ENCODE measurements around the gene CAMTA1.

Gene CAMTA1

DNA sequence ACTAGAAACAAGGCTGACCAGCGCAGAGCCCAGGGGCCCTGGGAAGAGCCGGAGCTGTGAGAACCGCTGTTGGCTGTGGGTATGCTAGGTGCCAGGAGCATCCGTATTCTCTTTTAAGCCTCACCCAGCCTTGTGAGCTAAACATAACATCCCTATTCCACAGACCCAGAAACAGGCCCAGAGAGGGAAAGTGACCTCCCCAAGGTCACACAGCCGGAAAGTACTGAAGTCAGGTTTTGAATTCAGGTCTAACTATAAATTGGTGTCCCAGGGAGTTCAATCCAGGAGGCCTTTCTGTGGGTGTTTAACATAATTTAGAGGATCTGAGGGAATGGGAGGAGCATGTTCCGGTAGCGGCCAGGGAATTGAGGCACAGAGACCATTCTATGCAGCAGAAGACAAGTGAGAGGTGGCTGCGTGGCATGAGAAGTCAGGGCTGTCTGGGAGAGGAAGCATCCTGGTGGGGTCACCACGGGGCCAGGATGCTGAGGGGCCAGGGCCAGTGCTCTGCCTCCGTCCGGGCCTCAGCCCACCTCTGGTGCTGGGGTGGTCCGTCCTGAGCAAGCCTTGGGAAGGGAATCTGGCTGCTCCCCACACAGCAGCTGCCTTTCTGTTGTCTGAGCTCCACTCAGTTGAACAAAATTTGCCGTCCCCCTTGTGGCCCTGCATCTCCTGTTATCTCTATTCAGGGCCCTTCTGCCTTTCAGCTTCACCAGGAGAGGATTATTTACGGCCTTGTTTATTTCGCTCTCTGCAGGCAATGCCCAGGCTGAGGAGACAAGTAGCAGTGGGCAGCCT, 647.0 kb downstream of the CAMTA1 start:
- H4K20me1 ChIP-seq (ENCODE audit: insufficient read depth, low read length) = no peaks in the 10 kb centered on the region
- no peak for DNase-seq
- H3K27me3 ChIP-seq (replicated peaks; ENCODE audit: insufficient read depth, low read length) = peaks cover 86% of the 10 kb centered on the region
- H3K9me2 ChIP-seq (replicated peaks; ENCODE audit: insufficient read depth, low read length) = no peaks in the 10 kb centered on the region
- H3K4me3 ChIP-seq (ENCODE audit: low read length) = no peak overlapping the region
- H3K79me2 ChIP-seq (ENCODE audit: low read length) = no peaks in the 10 kb centered on the region
- no peak for TF ChIP-seq EZH2 (optimal IDR thresholded peaks at IDR 0.05; ENCODE audit: low read depth, low read length)
- TF ChIP-seq EZH2phosphoT487 (IDR thresholded peaks at IDR 0.05; ENCODE audit: low read length) = no peak
- TF ChIP-seq, protein P1, sequence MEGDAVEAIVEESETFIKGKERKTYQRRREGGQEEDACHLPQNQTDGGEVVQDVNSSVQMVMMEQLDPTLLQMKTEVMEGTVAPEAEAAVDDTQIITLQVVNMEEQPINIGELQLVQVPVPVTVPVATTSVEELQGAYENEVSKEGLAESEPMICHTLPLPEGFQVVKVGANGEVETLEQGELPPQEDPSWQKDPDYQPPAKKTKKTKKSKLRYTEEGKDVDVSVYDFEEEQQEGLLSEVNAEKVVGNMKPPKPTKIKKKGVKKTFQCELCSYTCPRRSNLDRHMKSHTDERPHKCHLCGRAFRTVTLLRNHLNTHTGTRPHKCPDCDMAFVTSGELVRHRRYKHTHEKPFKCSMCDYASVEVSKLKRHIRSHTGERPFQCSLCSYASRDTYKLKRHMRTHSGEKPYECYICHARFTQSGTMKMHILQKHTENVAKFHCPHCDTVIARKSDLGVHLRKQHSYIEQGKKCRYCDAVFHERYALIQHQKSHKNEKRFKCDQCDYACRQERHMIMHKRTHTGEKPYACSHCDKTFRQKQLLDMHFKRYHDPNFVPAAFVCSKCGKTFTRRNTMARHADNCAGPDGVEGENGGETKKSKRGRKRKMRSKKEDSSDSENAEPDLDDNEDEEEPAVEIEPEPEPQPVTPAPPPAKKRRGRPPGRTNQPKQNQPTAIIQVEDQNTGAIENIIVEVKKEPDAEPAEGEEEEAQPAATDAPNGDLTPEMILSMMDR (IDR thresholded peaks at IDR 0.05; ENCODE audit: low read length) = no peak
- H3K4me2 ChIP-seq (ENCODE audit: low read depth, low read length) = no peak overlapping the region
- no peaks in the 10 kb centered on the region for H3K4me1 ChIP-seq (ENCODE audit: low read length)
- H3F3A ChIP-seq (ENCODE audit: insufficient read depth, low read length) = no peaks in the 10 kb centered on the region
- no peaks in the 10 kb centered on the region for H3K36me3 ChIP-seq (replicated peaks; ENCODE audit: insufficient read depth, low read length)
- H3K27ac ChIP-seq (ENCODE audit: low read length) = no peak overlapping the region
- no peaks in the 10 kb centered on the region for H3K9me3 ChIP-seq (replicated peaks; ENCODE audit: insufficient read depth, low read length)
- no peak overlapping the region for H3K9ac ChIP-seq (ENCODE audit: low read length)
- no peak overlapping the region for H2AFZ ChIP-seq (ENCODE audit: low read length)

DNA sequence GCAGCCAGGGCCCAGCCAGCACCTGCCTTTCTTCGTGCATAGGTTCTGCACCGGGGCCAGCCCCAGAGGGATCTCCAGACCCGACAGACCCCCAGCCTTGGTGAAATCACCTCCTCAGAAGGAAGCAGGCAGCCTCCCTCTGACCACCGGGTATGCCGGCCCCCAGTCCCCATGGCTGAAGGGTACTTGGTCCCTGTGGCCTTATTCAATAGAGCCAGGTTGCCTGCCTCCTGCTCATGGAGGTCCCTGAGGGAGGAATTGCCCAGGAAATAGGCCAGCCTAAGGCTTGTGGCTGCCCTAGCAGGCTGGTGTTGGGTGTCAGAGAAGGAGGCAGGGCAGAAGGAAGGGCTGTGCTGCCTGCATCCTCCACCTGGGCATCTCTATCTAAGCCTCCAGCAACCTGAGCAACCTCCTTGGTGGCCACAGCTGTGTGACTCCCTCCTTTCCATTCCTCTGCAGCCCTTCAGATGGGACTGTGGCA, 647.7 kb downstream of the CAMTA1 start:
- H2AFZ ChIP-seq (ENCODE audit: low read length) = no peak overlapping the region
- TF ChIP-seq EZH2 (optimal IDR thresholded peaks at IDR 0.05; ENCODE audit: low read depth, low read length) (no peak), EZH2phosphoT487 (IDR thresholded peaks at IDR 0.05; ENCODE audit: low read length) (no peak)
- TF ChIP-seq, protein P1 (IDR thresholded peaks at IDR 0.05; ENCODE audit: low read length) = no peak
- H3K27ac ChIP-seq (ENCODE audit: low read length) = no peak overlapping the region

DNA sequence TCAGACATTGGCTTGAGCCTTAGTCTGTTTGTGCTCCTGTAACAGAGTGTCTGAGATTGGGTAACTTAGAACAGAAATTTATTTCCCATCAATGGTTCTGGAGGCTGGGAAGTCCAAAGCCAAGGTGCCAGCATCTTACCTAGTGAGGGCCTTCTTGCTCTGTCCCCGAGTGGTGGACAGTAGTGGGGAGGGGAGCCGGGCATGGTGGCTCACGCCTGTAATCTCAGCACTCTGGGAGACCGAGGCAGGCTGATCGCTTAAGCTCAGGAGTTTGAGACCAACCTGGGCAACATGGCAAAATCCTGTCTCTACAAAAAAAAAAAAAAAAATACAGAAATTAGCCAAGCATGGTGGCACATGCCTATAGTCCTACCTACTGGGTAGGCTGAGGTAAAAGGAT, 649.3 kb downstream of the CAMTA1 start:
- Histone ChIP-seq H3F3A (ENCODE audit: insufficient read depth, low read length) (no peaks in the 10 kb centered on the region), H4K20me1 (ENCODE audit: insufficient read depth, low read length) (no peaks in the 10 kb centered on the region), H3K4me1 (ENCODE audit: low read length) (no peaks in the 10 kb centered on the region), H3K27me3 (replicated peaks; ENCODE audit: insufficient read depth, low read length) (peaks cover 87% of the 10 kb centered on the region), H3K4me3 (ENCODE audit: low read length) (no peak overlapping the region), H3K9me3 (replicated peaks; ENCODE audit: insufficient read depth, low read length) (no peaks in the 10 kb centered on the region), H3K4me2 (ENCODE audit: low read depth, low read length) (no peak overlapping the region), H3K9ac (ENCODE audit: low read length) (no peak overlapping the region), H3K36me3 (replicated peaks; ENCODE audit: insufficient read depth, low read length) (no peaks in the 10 kb centered on the region), H3K79me2 (ENCODE audit: low read length) (no peaks in the 10 kb centered on the region), H2AFZ (ENCODE audit: low read length) (no peak overlapping the region), H3K27ac (ENCODE audit: low read length) (no peak overlapping the region), H3K9me2 (replicated peaks; ENCODE audit: insufficient read depth, low read length) (no peaks in the 10 kb centered on the region)
- DNase-seq = no peak
- TF ChIP-seq EZH2phosphoT487 (IDR thresholded peaks at IDR 0.05; ENCODE audit: low read length) = no peak
- TF ChIP-seq EZH2 (optimal IDR thresholded peaks at IDR 0.05; ENCODE audit: low read depth, low read length) = no peak
- TF ChIP-seq, protein P1 (IDR thresholded peaks at IDR 0.05; ENCODE audit: low read length) = no peak

More for the DNA sequence above, 647.7 kb downstream of the CAMTA1 start:
- Histone ChIP-seq H3K36me3 (replicated peaks; ENCODE audit: insufficient read depth, low read length) (no peaks in the 10 kb centered on the region), H4K20me1 (ENCODE audit: insufficient read depth, low read length) (no peaks in the 10 kb centered on the region), H3K4me2 (ENCODE audit: low read depth, low read length) (no peak overlapping the region), H3K9ac (ENCODE audit: low read length) (no peak overlapping the region), H3K9me2 (replicated peaks; ENCODE audit: insufficient read depth, low read length) (no peaks in the 10 kb centered on the region), H3K4me3 (ENCODE audit: low read length) (no peak overlapping the region), H3F3A (ENCODE audit: insufficient read depth, low read length) (no peaks in the 10 kb centered on the region), H3K27me3 (replicated peaks; ENCODE audit: insufficient read depth, low read length) (peaks cover 86% of the 10 kb centered on the region), H3K9me3 (replicated peaks; ENCODE audit: insufficient read depth, low read length) (no peaks in the 10 kb centered on the region), H3K79me2 (ENCODE audit: low read length) (no peaks in the 10 kb centered on the region), H3K4me1 (ENCODE audit: low read length) (no peaks in the 10 kb centered on the region)
- no peak for DNase-seq
